OCI-LY3 (cell line): ENCODE results near the gene LENG8.

Experiments
- CTCF ChIP-seq: fragments of 200-600, 300-600 bp; sonication (generic); IDR thresholded peaks from 2 replicates; pipeline ENCODE4 v1.5.1; 2014; ENCODE audit warnings: antibody characterized with exemption, low read length, low read depth
- EZH2phosphoT487 ChIP-seq: fragments of 200-600 bp; shearing (Covaris generic); IDR thresholded peaks from 2 replicates; pipeline ENCODE4 v1.6.1; 2018; ENCODE audit warnings: antibody characterized with exemption, mixed run types, low read depth

- no peak for TF ChIP-seq CTCF
- TF ChIP-seq EZH2phosphoT487 = no peak
Observed at GRCh38 chr19:54461210-54461609, 12.2 kb downstream of the LENG8 start.
